Heart left ventricle (tissue), 13 donors: ENCODE data around the gene KDM2A.

Source experiments
- POLR2A ChIP-seq, 2 donors: fragments of 450-650 bp; IDR thresholded peaks; one replicate each; pipeline ENCODE4 v1.6.1; 2017; ENCODE audit warnings: antibody characterized with exemption in 2 of 2, mild to moderate bottlenecking in 2 of 2, moderate library complexity in 2 of 2
- TF ChIP-seq, protein P1 (sequence below), 12 donors: fragments of 200-600 bp; sonication (generic) in 4 of 12; IDR thresholded peaks; one replicate each; pipeline versions ENCODE4 v1.5.0 to v1.8.0; 2018 to 2022; ENCODE audit warnings: antibody characterized with exemption in 12 of 12, mild to moderate bottlenecking in 5 of 12
- donor health status: ischemic (EF 13 %, LVEDD 7.1; RV severe dilation, severe dysfunction).
- donor health status: DM: no; HTN: yes; CAD: no.
- donor health status: DM: no; HTN: no; CAD: no.
- donor health status: ischemic (EF 25% LVEDD 6.9; RV normal size, moderate dysfunction).
- donor health status: ischemic (EF 25% LVEDD 5.7; RV mildly dilated, moderate dysfunction).
- donor health status: ischemic (EF 35%, LVEDD 5.7; RV mildly dilated, moderate dysfunction).
- donor health status: nonischemic (EF 11% LVEDD 7.7; RV severe dilation, severe dysfunction).
- donor health status: DM: yes; HTN: yes; CAD: no.
- donor health status: PGD.
- donor health status: ischemic (EF 29% LVEDD 5.4; RV normal size, mild dysfunction).
- donor health status: nonischemic (EF 23%, LVEDD 6.1; RV moderate dilation, normal function).

DNA sequence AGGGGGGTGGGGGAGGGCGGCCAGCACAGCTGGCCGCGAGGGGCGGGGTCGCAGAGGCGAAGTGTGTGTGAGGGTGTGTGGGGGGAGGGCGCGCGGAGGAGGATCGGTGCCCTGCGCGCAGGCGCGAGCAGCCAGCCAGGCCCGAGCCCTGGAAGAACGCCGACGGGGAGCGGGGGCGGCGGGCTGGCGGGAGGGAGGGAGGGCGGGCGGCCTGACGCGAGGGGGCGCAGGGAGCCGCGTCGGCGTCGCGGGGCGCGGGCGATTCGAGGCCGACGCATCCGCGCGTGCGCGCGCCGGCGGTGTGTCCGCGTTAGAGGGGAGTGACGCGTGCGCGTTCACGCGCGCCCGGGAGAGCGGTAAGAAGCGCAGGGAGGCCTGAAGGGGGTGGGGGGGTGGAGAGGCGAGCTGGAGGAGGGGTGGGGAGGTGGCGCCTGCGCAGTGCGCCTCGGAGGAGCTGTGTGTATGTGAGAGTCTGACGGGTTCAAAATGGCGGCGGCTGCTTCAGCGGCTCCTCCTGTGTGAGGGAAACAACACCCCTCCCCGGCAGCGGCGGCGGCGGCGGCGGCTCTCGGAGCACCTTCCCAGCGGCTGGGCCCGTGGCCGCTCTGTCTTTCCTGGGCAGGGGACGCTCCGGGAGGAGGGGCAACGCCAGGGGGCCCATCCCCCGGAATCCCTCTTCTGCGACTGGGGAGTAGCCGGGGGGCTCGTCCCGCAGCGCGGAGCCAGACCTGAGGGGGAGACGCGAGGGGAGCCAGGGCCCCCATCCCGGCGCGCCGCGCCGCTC lies at the start of gene KDM2A:
- peak in 1 of 2 donors; percentile 44 for TF ChIP-seq POLR2A (IDR thresholded peaks at IDR 0.05)
- TF ChIP-seq, protein P1, sequence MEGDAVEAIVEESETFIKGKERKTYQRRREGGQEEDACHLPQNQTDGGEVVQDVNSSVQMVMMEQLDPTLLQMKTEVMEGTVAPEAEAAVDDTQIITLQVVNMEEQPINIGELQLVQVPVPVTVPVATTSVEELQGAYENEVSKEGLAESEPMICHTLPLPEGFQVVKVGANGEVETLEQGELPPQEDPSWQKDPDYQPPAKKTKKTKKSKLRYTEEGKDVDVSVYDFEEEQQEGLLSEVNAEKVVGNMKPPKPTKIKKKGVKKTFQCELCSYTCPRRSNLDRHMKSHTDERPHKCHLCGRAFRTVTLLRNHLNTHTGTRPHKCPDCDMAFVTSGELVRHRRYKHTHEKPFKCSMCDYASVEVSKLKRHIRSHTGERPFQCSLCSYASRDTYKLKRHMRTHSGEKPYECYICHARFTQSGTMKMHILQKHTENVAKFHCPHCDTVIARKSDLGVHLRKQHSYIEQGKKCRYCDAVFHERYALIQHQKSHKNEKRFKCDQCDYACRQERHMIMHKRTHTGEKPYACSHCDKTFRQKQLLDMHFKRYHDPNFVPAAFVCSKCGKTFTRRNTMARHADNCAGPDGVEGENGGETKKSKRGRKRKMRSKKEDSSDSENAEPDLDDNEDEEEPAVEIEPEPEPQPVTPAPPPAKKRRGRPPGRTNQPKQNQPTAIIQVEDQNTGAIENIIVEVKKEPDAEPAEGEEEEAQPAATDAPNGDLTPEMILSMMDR (IDR thresholded peaks at IDR 0.05), result peak in 9 of 12 donors; percentile 7 to 58 (median 50)
